ENCODE measurements around the gene TCF23. TPM values are rescaled to one million over a fixed set of nuclear protein-coding genes. Genes with fewer than 3 reads are reported as not detected.
"Not testable (repeated sequence)": the region's sequence is repeated elsewhere in the genome, so short reads cannot be mapped to it uniquely, and the experiment has no call there.

Gene TCF23
- total and polyA plus RNA-seq, 2 experiments from 2014 or later: 0.03 to 0.07 TPM

- TF ChIP-seq CTCF (conservative IDR thresholded peaks at IDR 0.05; ENCODE audit: low read depth in 2 of 2) (no peak), EZH2 (IDR thresholded peaks at IDR 0.05; ENCODE audit: low read depth, unreplicated experiment) (no peak), ZNF114 (CRISPR knock-in tag; IDR thresholded peaks at IDR 0.05) (no peak), STAT1 (IDR thresholded peaks at IDR 0.05; ENCODE audit: unreplicated experiment) (no peak), REST (IDR thresholded peaks at IDR 0.05; ENCODE audit: unreplicated experiment) (no peak), JUNB (IDR thresholded peaks at IDR 0.05; ENCODE audit: unreplicated experiment) (no peak)
These were observed 45.9 kb downstream of the TCF23 start (continued) for GRCh38 chr2:27194538-27195354.

GRCh38 chr2:27195799-27196198 lies 47.0 kb downstream of the TCF23 start:
- not testable (repeated sequence) for H3K9me2 ChIP-seq (ENCODE audit: insufficient read depth); H3K27me3 Mint-ChIP-seq (ENCODE audit: insufficient read depth, low read depth, poor library complexity); H2AFZ ChIP-seq; H3K4me1 Mint-ChIP-seq; ATAC-seq; H3K27ac ChIP-seq (ENCODE audit: low read depth); H3K4me1 ChIP-seq (ENCODE audit: insufficient read depth); H3K4me2 ChIP-seq; H3K79me2 ChIP-seq (replicated peaks; ENCODE audit: insufficient read depth); H3K27ac Mint-ChIP-seq; H3K4me3 ChIP-seq; H3K27me3 ChIP-seq (ENCODE audit: insufficient read depth); DNase-seq (ENCODE audit: low spot score); H4K20me1 ChIP-seq (replicated peaks; ENCODE audit: insufficient read depth); H3K4me3 Mint-ChIP-seq; H3F3A ChIP-seq (replicated peaks; ENCODE audit: low read depth); H3K9me3 Mint-ChIP-seq; H3K36me3 ChIP-seq (ENCODE audit: insufficient read depth)
- peaks cover 15% of the 10 kb centered on the region for H3K36me3 Mint-ChIP-seq (ENCODE audit: low read depth)

- H4K20me1 ChIP-seq (replicated peaks; ENCODE audit: insufficient read depth); H3K79me2 ChIP-seq (replicated peaks; ENCODE audit: insufficient read depth); H3K9me3 Mint-ChIP-seq; ATAC-seq; H3K27ac Mint-ChIP-seq; H3F3A ChIP-seq (replicated peaks; ENCODE audit: low read depth); H3K36me3 ChIP-seq (ENCODE audit: insufficient read depth); H3K4me1 Mint-ChIP-seq; H3K9me2 ChIP-seq (ENCODE audit: insufficient read depth); H2AFZ ChIP-seq; H3K4me3 ChIP-seq; H3K27ac ChIP-seq (ENCODE audit: low read depth); H3K4me3 Mint-ChIP-seq; H3K4me2 ChIP-seq; H3K27me3 ChIP-seq (ENCODE audit: insufficient read depth); DNase-seq (ENCODE audit: low spot score); H3K4me1 ChIP-seq (ENCODE audit: insufficient read depth); H3K27me3 Mint-ChIP-seq (ENCODE audit: insufficient read depth, low read depth, poor library complexity): not testable (repeated sequence)
- peaks cover 35% of the 10 kb centered on the region for H3K36me3 Mint-ChIP-seq (ENCODE audit: low read depth)
These were observed 49.3 kb downstream of the TCF23 start for GRCh38 chr2:27198068-27198467.
